OCI-M1 (cell line): ENCODE measurements around the gene ERG.

Source experiments
- DNase-seq: peaks from one replicate; lab custom pipeline; 2025; lab: John Stamatoyannopoulos, UW

Gene ERG

GRCh38 chr21:38434913-38435533, 63.3 kb downstream of the ERG start:
- no peak for DNase-seq

GRCh38 chr21:38433471-38433870, 64.8 kb downstream of the ERG start:
- no peak for DNase-seq

- no peak for DNase-seq
These were observed 67.8 kb downstream of the ERG start for GRCh38 chr21:38430401-38430984.

GRCh38 chr21:38429011-38429410, 69.3 kb downstream of the ERG start:
- DNase-seq = no peak

GRCh38 chr21:38428211-38428610, 70.1 kb downstream of the ERG start:
- DNase-seq = no peak

GRCh38 chr21:38424305-38425019, 73.8 kb downstream of the ERG start:
- DNase-seq = no peak

GRCh38 chr21:38422082-38422481, 76.2 kb downstream of the ERG start:
- DNase-seq = no peak

GRCh38 chr21:38420140-38420539, 78.1 kb downstream of the ERG start:
- no peak for DNase-seq

GRCh38 chr21:38417726-38418125, 80.6 kb downstream of the ERG start:
- DNase-seq = no peak

- DNase-seq = peak; percentile 17
These were observed 81.5 kb downstream of the ERG start for GRCh38 chr21:38416791-38417190.

- DNase-seq = peak; percentile 84
These were observed 84.2 kb downstream of the ERG start for GRCh38 chr21:38413958-38414548.

- no peak for DNase-seq
These were observed 87.8 kb downstream of the ERG start for GRCh38 chr21:38410466-38410865.

GRCh38 chr21:38409907-38410306, 88.4 kb downstream of the ERG start:
- DNase-seq = no peak

GRCh38 chr21:38404177-38404576, 94.1 kb downstream of the ERG start:
- DNase-seq = no peak

GRCh38 chr21:38402795-38403194, 95.5 kb downstream of the ERG start:
- DNase-seq = no peak

- DNase-seq = no peak
These were observed 96.0 kb downstream of the ERG start for GRCh38 chr21:38402291-38402690.

GRCh38 chr21:38401191-38401926, 96.9 kb downstream of the ERG start:
- DNase-seq = no peak

GRCh38 chr21:38400195-38400919, 97.9 kb downstream of the ERG start:
- DNase-seq = peak; percentile 20

- DNase-seq = no peak
These were observed 99.2 kb downstream of the ERG start for GRCh38 chr21:38399103-38399502.

- no peak for DNase-seq
These were observed 102.0 kb downstream of the ERG start for GRCh38 chr21:38396325-38396724.

GRCh38 chr21:38395581-38395980, 102.7 kb downstream of the ERG start:
- DNase-seq = no peak

GRCh38 chr21:38392661-38393060, 105.6 kb downstream of the ERG start:
- no peak for DNase-seq
